HEK293 (cell line): ENCODE data around the gene ANKRD65.
A peak's percentile ranks its signal among the peaks of the same experiment; 100 is the strongest.

Source experiments
- HOXC10 ChIP-seq: sonication (generic); formaldehyde crosslinking; IDR thresholded peaks from 2 replicates; pipeline ENCODE4 v1.8.1; 2023; ENCODE audit warnings: mild to moderate bottlenecking, missing genetic modification reagents
- PRDM10 ChIP-seq: fragments of 450-650 bp; formaldehyde crosslinking; IDR thresholded peaks from 2 replicates; pipeline ENCODE4 v1.5.1; 2016; ENCODE audit warnings: missing biosample characterization, missing genetic modification characterization
- PRDM2 ChIP-seq: fragments of 450-650 bp; formaldehyde crosslinking; IDR thresholded peaks from 2 replicates; pipeline ENCODE4 v1.5.1; 2016; ENCODE audit warnings: missing biosample characterization, missing genetic modification characterization, borderline replicate concordance
- SALL2 ChIP-seq: fragments of 450-650 bp; formaldehyde crosslinking; IDR thresholded peaks from 2 replicates; pipeline ENCODE4 v1.5.0; 2017; ENCODE audit warnings: missing biosample characterization, mild to moderate bottlenecking, missing genetic modification characterization, borderline replicate concordance
- ZNF112 ChIP-seq: fragments of 450-650 bp; formaldehyde crosslinking; IDR thresholded peaks from 2 replicates; pipeline ENCODE4 v1.5.0; 2017; ENCODE audit warnings: missing biosample characterization, missing genetic modification characterization
- ZNF155 ChIP-seq: fragments of 450-650 bp; formaldehyde crosslinking; IDR thresholded peaks from 2 replicates; pipeline ENCODE4 v1.5.1; 2016; ENCODE audit warnings: missing biosample characterization, missing genetic modification characterization
- ZNF16 ChIP-seq: fragments of 450-650 bp; formaldehyde crosslinking; IDR thresholded peaks from 2 replicates; pipeline ENCODE4 v1.5.1; 2016; ENCODE audit warnings: low read depth, missing biosample characterization, missing genetic modification characterization
- ZNF18 ChIP-seq: fragments of 450-650 bp; formaldehyde crosslinking; IDR thresholded peaks from 2 replicates; pipeline ENCODE4 v1.5.1; 2016; ENCODE audit warnings: missing biosample characterization, missing genetic modification characterization
- ZNF19 ChIP-seq: fragments of 450-650 bp; formaldehyde crosslinking; IDR thresholded peaks from 2 replicates; pipeline ENCODE4; 2016; ENCODE audit warnings: missing biosample characterization, missing genetic modification characterization, low read depth
- ZNF214 ChIP-seq: fragments of 450-650 bp; formaldehyde crosslinking; IDR thresholded peaks from 2 replicates; pipeline ENCODE4 v1.5.1; 2017; ENCODE audit warnings: missing biosample characterization, mild to moderate bottlenecking, missing genetic modification characterization, borderline replicate concordance
- ZNF302 ChIP-seq: fragments of 450-650 bp; formaldehyde crosslinking; IDR thresholded peaks from 2 replicates; pipeline ENCODE4 v1.5.1; 2016; ENCODE audit warnings: missing biosample characterization, missing genetic modification characterization, low read depth
- ZNF354C ChIP-seq: fragments of 450-650 bp; formaldehyde crosslinking; IDR thresholded peaks from 2 replicates; pipeline ENCODE4 v1.5.1; 2016; ENCODE audit warnings: missing biosample characterization, missing genetic modification characterization, low read depth, borderline replicate concordance
- ZNF394 ChIP-seq: fragments of 450-650 bp; formaldehyde crosslinking; IDR thresholded peaks from 2 replicates; pipeline ENCODE4 v1.5.1; 2016; ENCODE audit warnings: missing biosample characterization, missing genetic modification characterization, mild to moderate bottlenecking, moderate library complexity, borderline replicate concordance
- ZNF398 ChIP-seq: fragments of 450-650 bp; formaldehyde crosslinking; IDR thresholded peaks from 2 replicates; pipeline ENCODE4 v1.5.1; 2017; ENCODE audit warnings: missing biosample characterization, missing genetic modification characterization
- ZNF404 ChIP-seq: fragments of 450-650 bp; formaldehyde crosslinking; IDR thresholded peaks from 2 replicates; pipeline ENCODE4 v1.5.1; 2017; ENCODE audit warnings: missing biosample characterization, missing genetic modification characterization
- ZNF600 ChIP-seq: fragments of 450-650 bp; formaldehyde crosslinking; IDR thresholded peaks from 2 replicates; pipeline ENCODE4 v1.5.1; 2016; ENCODE audit warnings: missing biosample characterization, missing genetic modification characterization
- ZNF610 ChIP-seq: fragments of 450-650 bp; formaldehyde crosslinking; IDR thresholded peaks from 2 replicates; pipeline ENCODE4 v1.5.1; 2016; ENCODE audit warnings: missing biosample characterization, missing genetic modification characterization, borderline replicate concordance
- ZNF664 ChIP-seq: fragments of 450-650 bp; formaldehyde crosslinking; IDR thresholded peaks from 2 replicates; pipeline ENCODE4 v1.5.1; 2016; ENCODE audit warnings: missing biosample characterization, missing genetic modification characterization
- ZNF704 ChIP-seq: fragments of 450-650 bp; formaldehyde crosslinking; IDR thresholded peaks from 2 replicates; pipeline ENCODE4 v1.5.1; 2016; ENCODE audit warnings: missing biosample characterization, missing genetic modification characterization
- ZNF747 ChIP-seq: fragments of 450-650 bp; formaldehyde crosslinking; IDR thresholded peaks from 2 replicates; pipeline ENCODE4 v1.5.1; 2016; ENCODE audit warnings: missing biosample characterization, missing genetic modification characterization
- ZNF792 ChIP-seq: fragments of 450-650 bp; formaldehyde crosslinking; IDR thresholded peaks from 2 replicates; pipeline ENCODE4 v1.5.1; 2016; ENCODE audit warnings: missing biosample characterization, missing genetic modification characterization
- ZSCAN5A ChIP-seq: fragments of 450-650 bp; formaldehyde crosslinking; IDR thresholded peaks from 2 replicates; pipeline ENCODE4 v1.5.1; 2016; ENCODE audit warnings: missing biosample characterization, missing genetic modification characterization
- ZXDB ChIP-seq: fragments of 450-650 bp; formaldehyde crosslinking; IDR thresholded peaks from 2 replicates; pipeline ENCODE4 v1.5.1; 2016; ENCODE audit warnings: missing biosample characterization, missing genetic modification characterization

Gene ANKRD65

GRCh38 chr1:1406821-1407635, 14.0 kb downstream of the ANKRD65 start, which contains the start of gene MRPL20 (continued):
- TF ChIP-seq PRDM10 (0 out of 2 replicates have a peak, but pooled peaks have one; percentile 9), ZNF354C (no peak), ZNF18 (tag by site-specific recombination) (no peak), ZNF610 (tag by site-specific recombination) (0 out of 2 replicates have a peak, but pooled peaks have one; percentile 53), ZNF394 (tag by site-specific recombination) (no peak; the same call in 1 of the 2 replicates), ZNF792 (tag by site-specific recombination) (no peak), ZNF214 (no peak), HOXC10 (CRISPR knock-in tag) (no peak), ZXDB (tag by site-specific recombination) (peak; percentile 92), ZNF664 (tag by site-specific recombination) (no peak), ZNF16 (tag by site-specific recombination) (no peak), ZNF19 (tag by site-specific recombination) (no peak), ZNF112 (tag by site-specific recombination) (no peak), ZNF155 (tag by site-specific recombination) (no peak), SALL2 (no peak), ZNF600 (tag by site-specific recombination) (peak; percentile 83), ZNF404 (tag by site-specific recombination) (no peak), ZNF398 (tag by site-specific recombination) (no peak), ZNF747 (tag by site-specific recombination) (no peak), ZNF704 (tag by site-specific recombination) (no peak), PRDM2 (tag by site-specific recombination) (no peak), ZNF302 (tag by site-specific recombination) (no peak), ZSCAN5A (tag by site-specific recombination) (peak; percentile 75; the same call in 1 of the 2 replicates)
